ENCODE measurements around the gene RNF11. TPM values are rescaled to one million over a fixed set of nuclear protein-coding genes. Genes with fewer than 3 reads are reported as not detected.
A peak's percentile ranks its signal among the peaks of the same experiment; 100 is the strongest.
"Not testable (repeated sequence)": the region's sequence is repeated elsewhere in the genome, so short reads cannot be mapped to it uniquely, and the experiment has no call there.

The RNF11 gene
- total RNA-seq, 2 donors from 2014 or later = 23.6 to 30.3 TPM

DNA sequence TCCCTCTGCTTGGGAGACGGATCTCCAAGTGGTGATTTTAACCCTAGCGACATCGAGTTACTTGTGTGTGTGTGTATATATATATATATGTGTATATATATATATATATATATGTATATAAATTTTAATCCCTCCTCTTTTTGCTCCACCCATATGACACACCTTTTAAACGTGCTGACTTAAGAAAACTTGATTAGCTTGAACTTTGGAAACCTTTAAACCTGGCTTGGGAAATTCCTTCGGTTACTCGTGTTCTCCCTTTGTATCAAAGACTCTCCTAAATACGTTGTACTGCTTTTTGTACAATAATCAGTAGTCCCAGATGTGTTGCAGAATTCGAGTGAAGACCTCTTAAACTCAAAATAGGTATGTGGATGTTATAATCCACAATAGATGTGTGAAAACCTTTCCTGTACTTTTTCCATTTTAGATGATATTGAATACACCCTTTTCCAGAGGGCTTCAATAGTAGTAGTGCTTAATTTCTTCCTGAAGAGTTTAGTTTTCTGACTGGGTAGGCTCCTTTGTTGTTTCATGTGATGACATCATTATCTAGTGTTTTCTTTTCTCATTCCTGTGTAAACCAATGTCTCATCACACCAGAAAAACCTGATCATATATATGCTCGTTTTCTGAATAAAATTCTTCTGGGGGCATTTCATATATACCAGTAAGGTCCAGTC lies 1.4 kb downstream of the RNF11 start:
- no peaks in the 10 kb centered on the region for H3K9me3 Mint-ChIP-seq
- peaks cover 27% of the 10 kb centered on the region for H3K4me1 Mint-ChIP-seq
- H3K27ac Mint-ChIP-seq = no peak overlapping the region
- ATAC-seq (replicated peaks) = no peak
- no peaks in the 10 kb centered on the region for H3K27me3 Mint-ChIP-seq
- no peak overlapping the region for H3K4me3 Mint-ChIP-seq
- H3K36me3 Mint-ChIP-seq (ENCODE audit: low read depth) = peaks cover 6% of the 10 kb centered on the region

DNA sequence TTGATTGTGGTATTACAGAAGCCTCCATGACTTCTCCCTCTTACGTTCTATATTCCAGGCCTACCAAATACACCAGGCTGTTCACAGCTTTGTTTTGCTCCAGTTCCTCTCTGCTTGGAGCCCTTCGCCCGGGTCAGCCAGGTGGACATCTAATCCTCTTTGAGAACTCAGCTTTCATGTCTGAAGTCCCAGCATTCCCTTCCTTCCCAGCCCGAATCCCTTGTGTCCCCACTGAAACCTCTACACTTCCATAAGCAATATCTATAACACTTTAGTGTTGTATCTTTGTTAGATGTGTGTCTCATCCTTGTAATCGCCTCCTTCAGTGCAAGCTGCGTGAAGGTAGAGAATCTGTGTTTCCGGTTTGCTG lies 1.9 kb downstream of the RNF11 start:
- H3K9me3 Mint-ChIP-seq = no peaks in the 10 kb centered on the region
- ATAC-seq (replicated peaks) = no peak

DNA sequence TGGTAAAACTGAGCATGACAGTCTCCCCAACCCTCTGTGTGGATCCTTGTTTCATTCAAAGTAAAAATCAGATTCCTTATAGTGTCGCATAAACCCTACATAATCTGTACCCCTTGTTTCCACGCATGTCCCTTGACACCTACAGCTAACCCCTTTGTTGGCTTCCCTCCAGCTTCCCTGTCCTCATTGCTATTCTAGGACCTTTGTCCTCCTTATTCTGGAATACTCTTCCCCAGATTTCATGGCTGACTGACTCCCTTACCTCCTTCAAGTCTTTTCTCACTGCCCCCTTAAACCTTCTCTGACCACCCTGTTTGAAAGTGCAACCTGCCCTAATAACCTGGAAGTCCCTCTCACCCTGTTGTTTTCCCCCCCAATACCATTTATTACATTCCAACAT lies 4.0 kb downstream of the RNF11 start:
- Mint-ChIP-seq H3K27me3 (no peaks in the 10 kb centered on the region), H3K36me3 (ENCODE audit: low read depth) (peaks cover 14% of the 10 kb centered on the region), H3K9me3 (no peaks in the 10 kb centered on the region), H3K4me3 (peak overlapping the region; percentile 38), H3K4me1 (peaks cover 32% of the 10 kb centered on the region), H3K27ac (peak overlapping the region; percentile 48)
- ATAC-seq (replicated peaks) = no peak

More for the DNA sequence above, 1.9 kb downstream of the RNF11 start:
- Mint-ChIP-seq H3K27me3 (no peaks in the 10 kb centered on the region), H3K4me1 (peaks cover 28% of the 10 kb centered on the region), H3K36me3 (ENCODE audit: low read depth) (peaks cover 11% of the 10 kb centered on the region), H3K4me3 (no peak overlapping the region), H3K27ac (no peak overlapping the region)

DNA sequence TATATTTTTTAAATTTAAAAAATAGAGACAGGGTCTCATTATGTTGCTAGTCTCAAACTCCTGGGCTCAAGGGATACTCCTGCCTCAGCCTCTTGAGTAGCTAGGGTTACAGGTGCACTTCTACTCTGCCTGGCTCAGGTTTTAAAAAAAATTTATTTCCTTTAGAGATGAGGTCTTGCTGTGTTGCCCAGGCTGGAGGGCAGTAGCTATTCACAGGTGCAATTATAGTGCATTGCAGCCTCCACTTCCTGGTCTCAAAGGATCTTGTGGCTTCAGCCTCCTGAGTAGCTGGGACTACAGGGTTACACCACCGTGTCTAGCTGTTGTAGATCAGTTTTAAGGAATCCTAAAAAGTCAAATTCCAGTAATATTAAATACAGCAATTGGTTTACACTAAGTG lies 5.0 kb downstream of the RNF11 start:
- H3K9me3 Mint-ChIP-seq = no peaks in the 10 kb centered on the region
- H3K4me1 Mint-ChIP-seq = peaks cover 26% of the 10 kb centered on the region
- H3K27me3 Mint-ChIP-seq = no peaks in the 10 kb centered on the region
- ATAC-seq (replicated peaks) = no peak
- H3K4me3 Mint-ChIP-seq = peak overlapping the region; percentile 38
- H3K27ac Mint-ChIP-seq = no peak overlapping the region
- H3K36me3 Mint-ChIP-seq (ENCODE audit: low read depth) = peaks cover 18% of the 10 kb centered on the region

- Mint-ChIP-seq H3K27ac (no peak overlapping the region), H3K4me3 (no peak overlapping the region), H3K36me3 (ENCODE audit: low read depth) (peaks cover 23% of the 10 kb centered on the region), H3K9me3 (no peaks in the 10 kb centered on the region), H3K4me1 (peaks cover 35% of the 10 kb centered on the region), H3K27me3 (no peaks in the 10 kb centered on the region)
- ATAC-seq (replicated peaks) = no peak
Observed at GRCh38 chr1:51242546-51242945, 6.5 kb downstream of the RNF11 start.

DNA sequence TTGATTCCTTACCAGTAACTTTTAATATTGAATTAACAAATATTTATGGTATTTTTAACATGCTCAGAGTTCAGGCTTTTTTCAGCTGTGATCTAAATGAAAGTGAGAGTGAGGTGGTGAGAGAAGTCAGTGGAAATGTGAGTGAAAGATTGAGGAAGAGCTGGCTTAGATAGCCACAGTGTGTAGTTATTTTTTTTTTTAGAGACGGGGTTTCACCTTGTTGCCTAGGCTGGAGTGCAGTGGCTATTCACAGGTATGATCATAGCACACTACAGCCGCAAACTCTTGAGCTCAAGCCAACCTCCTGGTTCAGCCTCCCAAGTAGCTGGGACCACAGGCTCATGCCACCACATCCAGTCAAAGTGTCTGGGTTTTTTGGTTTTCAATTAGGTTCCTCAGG lies 10.9 kb downstream of the RNF11 start:
- no peak overlapping the region for H3K27ac Mint-ChIP-seq
- H3K9me3 Mint-ChIP-seq = no peaks in the 10 kb centered on the region
- H3K4me1 Mint-ChIP-seq = peaks cover 19% of the 10 kb centered on the region
- peaks cover 16% of the 10 kb centered on the region for H3K36me3 Mint-ChIP-seq (ENCODE audit: low read depth)
- no peaks in the 10 kb centered on the region for H3K27me3 Mint-ChIP-seq
- peak; percentile 54 for ATAC-seq (replicated peaks)
- H3K4me3 Mint-ChIP-seq = no peak overlapping the region

DNA sequence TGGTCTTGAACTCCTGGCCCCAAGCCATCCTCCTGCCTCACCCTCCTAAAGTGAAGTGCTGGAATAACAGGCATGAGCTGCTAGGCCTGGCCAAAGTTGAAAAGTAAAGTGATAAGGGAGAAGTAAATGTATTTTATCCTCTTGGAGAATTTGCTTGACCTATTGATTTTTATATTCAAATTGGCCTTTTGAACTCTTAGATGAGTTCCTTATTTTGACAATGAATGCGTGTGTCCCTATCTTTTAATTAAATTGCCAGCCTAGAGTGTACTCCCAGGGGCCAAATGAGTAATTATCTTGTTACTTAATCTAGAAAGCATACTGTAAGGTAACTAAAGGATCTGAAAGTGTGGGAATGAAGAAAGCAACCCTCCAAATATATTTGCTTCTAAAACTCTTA lies 11.4 kb downstream of the RNF11 start:
- Mint-ChIP-seq H3K9me3 (no peaks in the 10 kb centered on the region), H3K27ac (no peak overlapping the region), H3K36me3 (ENCODE audit: low read depth) (peaks cover 16% of the 10 kb centered on the region), H3K4me3 (no peak overlapping the region), H3K4me1 (peaks cover 24% of the 10 kb centered on the region), H3K27me3 (no peaks in the 10 kb centered on the region)
- ATAC-seq (replicated peaks) = no peak

- no peak overlapping the region for H3K27ac Mint-ChIP-seq
- H3K9me3 Mint-ChIP-seq = no peaks in the 10 kb centered on the region
- no peaks in the 10 kb centered on the region for H3K27me3 Mint-ChIP-seq
- no peak for ATAC-seq (replicated peaks)
- H3K36me3 Mint-ChIP-seq (ENCODE audit: low read depth) = peaks cover 9% of the 10 kb centered on the region
- H3K4me3 Mint-ChIP-seq = no peak overlapping the region
- peaks cover 18% of the 10 kb centered on the region for H3K4me1 Mint-ChIP-seq
Observed at GRCh38 chr1:51249445-51249844, 13.4 kb downstream of the RNF11 start.

DNA sequence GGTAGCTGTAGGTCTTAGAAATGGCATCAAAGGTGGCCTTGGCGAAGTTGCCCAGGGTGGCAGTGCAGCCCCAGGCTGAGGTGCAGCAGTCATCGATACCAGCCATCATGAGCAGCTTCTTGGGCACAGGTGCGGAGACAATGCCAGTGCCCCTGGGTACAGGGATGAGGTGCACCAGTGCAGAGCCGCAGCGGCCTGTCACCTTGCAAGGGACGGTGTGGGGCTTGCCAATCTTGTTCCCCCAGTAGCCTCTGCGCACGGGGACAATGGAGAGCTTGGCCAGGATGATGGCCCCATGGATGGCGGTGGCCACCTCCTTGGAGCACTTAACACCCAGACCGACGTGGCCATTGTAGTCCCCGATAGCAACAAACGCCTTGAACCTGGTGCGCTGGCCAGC lies 14.7 kb downstream of the RNF11 start:
- H3K9me3 Mint-ChIP-seq; H3K27me3 Mint-ChIP-seq; H3K36me3 Mint-ChIP-seq (ENCODE audit: low read depth); ATAC-seq (replicated peaks); H3K4me3 Mint-ChIP-seq; H3K27ac Mint-ChIP-seq: not testable (repeated sequence)
- H3K4me1 Mint-ChIP-seq = peaks cover 18% of the 10 kb centered on the region

DNA sequence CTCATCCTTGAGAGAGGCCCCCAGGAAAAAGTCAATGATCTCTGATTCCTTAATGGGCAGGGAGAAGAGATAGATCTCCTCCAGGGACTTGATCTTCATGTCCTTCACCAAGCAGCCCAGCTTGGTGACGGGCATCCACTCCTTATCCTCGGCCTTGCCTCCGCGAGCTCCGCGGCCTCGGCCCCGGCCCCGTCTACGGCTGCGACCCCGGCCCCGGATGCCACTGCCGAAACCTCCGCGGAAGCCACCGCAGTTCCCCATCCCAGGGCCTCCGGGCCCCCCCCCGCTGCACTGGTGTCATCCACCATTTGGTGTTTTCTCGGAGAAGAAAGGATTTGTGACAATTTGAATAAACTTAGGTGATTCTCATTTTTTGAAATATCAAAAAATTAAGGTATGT lies 15.1 kb downstream of the RNF11 start:
- H3K4me1 Mint-ChIP-seq = peaks cover 18% of the 10 kb centered on the region
- not testable (repeated sequence) for H3K9me3 Mint-ChIP-seq; H3K4me3 Mint-ChIP-seq; H3K27me3 Mint-ChIP-seq; H3K27ac Mint-ChIP-seq; H3K36me3 Mint-ChIP-seq (ENCODE audit: low read depth); ATAC-seq (replicated peaks)

DNA sequence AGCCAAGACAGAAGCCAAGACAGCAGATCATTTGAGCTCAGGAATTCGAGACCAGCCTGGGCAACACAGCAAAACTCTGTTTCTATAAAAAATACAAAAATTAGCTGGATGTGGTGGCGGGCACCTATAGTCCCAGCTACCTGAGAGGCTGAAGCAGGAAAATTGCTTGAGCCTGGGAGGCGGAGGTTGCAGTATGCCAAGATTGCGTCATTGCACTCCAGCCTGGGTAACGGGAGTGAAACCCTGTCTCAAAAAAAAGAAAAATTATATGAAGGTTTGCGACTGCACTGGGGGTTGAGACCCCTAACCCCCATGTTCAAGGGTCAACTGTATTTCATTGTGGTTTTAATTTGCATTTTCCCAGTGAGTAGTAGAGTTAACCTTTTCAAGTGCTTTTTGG lies 16.3 kb downstream of the RNF11 start:
- no peaks in the 10 kb centered on the region for H3K9me3 Mint-ChIP-seq
- no peaks in the 10 kb centered on the region for H3K27me3 Mint-ChIP-seq
- H3K36me3 Mint-ChIP-seq (ENCODE audit: low read depth) = no peaks in the 10 kb centered on the region
- ATAC-seq (replicated peaks) = no peak
- H3K4me3 Mint-ChIP-seq = no peak overlapping the region
- H3K27ac Mint-ChIP-seq = no peak overlapping the region
- peaks cover 11% of the 10 kb centered on the region for H3K4me1 Mint-ChIP-seq

DNA sequence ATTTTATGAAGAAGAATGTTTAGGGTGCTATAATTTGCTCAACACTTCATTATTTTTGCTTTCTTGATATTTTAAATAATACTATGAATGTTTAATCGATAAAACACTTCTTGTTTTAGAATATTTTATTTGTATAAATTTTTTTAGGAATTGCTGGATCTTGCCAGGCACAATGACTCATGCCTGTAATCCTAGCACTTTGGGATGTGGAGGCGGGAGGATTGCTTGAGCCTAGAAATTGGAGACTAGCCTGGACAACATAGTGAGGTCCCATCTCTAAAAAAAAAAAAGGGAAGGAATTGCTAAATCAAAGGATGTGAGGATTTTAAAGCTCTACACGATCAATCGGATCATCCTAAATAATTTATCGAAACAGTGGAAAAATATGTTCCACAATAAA lies 17.6 kb downstream of the RNF11 start:
- no peak overlapping the region for H3K27ac Mint-ChIP-seq
- no peaks in the 10 kb centered on the region for H3K27me3 Mint-ChIP-seq
- H3K4me1 Mint-ChIP-seq = peaks cover 13% of the 10 kb centered on the region
- H3K9me3 Mint-ChIP-seq = no peaks in the 10 kb centered on the region
- H3K4me3 Mint-ChIP-seq = no peak overlapping the region
- H3K36me3 Mint-ChIP-seq (ENCODE audit: low read depth) = no peaks in the 10 kb centered on the region
- no peak for ATAC-seq (replicated peaks)

DNA sequence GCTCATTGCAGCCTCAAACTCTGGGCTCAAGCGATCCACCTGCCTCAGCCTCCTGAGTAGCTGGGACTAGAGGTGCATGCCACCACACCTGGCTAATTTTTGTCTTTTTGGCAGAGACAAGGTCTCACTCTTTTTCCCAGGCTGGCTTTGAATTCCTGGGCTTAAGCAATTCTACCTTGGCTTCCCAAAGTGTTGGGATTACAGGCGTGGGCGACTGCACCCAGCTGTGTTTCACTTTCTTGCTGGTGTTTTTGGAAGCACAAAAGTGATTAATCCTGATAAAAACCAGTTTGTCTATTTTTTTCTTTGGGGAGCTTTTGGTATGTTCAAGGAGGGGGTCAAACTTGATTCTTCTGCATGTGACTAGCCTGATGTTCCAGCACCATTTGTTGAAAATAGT lies 19.3 kb downstream of the RNF11 start:
- no peak for ATAC-seq (replicated peaks)
- Mint-ChIP-seq H3K27ac (no peak overlapping the region), H3K27me3 (no peaks in the 10 kb centered on the region), H3K4me1 (peaks cover 16% of the 10 kb centered on the region), H3K4me3 (no peak overlapping the region), H3K36me3 (ENCODE audit: low read depth) (no peaks in the 10 kb centered on the region), H3K9me3 (no peaks in the 10 kb centered on the region)

- Mint-ChIP-seq H3K36me3 (ENCODE audit: low read depth) (no peaks in the 10 kb centered on the region), H3K9me3 (no peaks in the 10 kb centered on the region), H3K4me3 (no peak overlapping the region), H3K4me1 (peaks cover 47% of the 10 kb centered on the region), H3K27me3 (no peaks in the 10 kb centered on the region), H3K27ac (no peak overlapping the region)
- no peak for ATAC-seq (replicated peaks)
Observed at GRCh38 chr1:51263147-51263877, 27.2 kb downstream of the RNF11 start.

DNA sequence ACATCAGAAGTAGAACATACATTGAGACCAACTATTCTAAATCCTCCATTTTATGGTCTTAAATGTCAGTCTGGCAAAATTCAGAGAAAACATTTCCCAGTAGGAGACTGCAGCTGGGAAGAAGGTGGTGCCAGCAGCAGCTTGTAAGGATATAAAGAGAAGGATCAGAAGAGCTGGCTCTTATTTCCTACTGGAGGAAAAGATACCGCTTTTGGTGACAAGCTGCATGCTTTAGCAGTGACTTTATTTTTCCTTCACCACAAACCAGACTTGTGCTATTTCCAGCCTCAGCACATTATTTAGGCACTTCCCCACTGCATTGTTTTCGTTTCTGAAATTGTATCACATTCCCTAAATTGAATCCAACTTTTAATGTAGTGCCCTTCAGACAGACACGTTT lies 28.4 kb downstream of the RNF11 start:
- Mint-ChIP-seq H3K36me3 (ENCODE audit: low read depth) (peaks cover 10% of the 10 kb centered on the region), H3K9me3 (no peaks in the 10 kb centered on the region), H3K27ac (peak overlapping the region; percentile 36), H3K4me1 (peaks cover 41% of the 10 kb centered on the region), H3K27me3 (no peaks in the 10 kb centered on the region), H3K4me3 (no peak overlapping the region)
- ATAC-seq (replicated peaks) = no peak

Measured in activated T-helper 17 cell treated with anti-CD3 and anti-CD28 coated beads, Interleukin-2, amount 50 U/mL, for 72 hours (primary cell).